ENCODE measurements around the gene LACRT. TPM values are rescaled to one million over a fixed set of nuclear protein-coding genes. Genes with fewer than 3 reads are reported as not detected.

Gene LACRT
- total and polyA plus RNA-seq, 2 of the 8 experiments (the other 6 are each of a cell fraction or from before 2014, with no cell fraction given) = not detected

- TF ChIP-seq CHD7 (IDR thresholded peaks at IDR 0.05; ENCODE audit: insufficient replicate concordance, low read length) = no peak
- no peak for TF ChIP-seq KDM4A (IDR thresholded peaks at IDR 0.05; ENCODE audit: low read depth, low read length, severe bottlenecking)
- no peak for TF ChIP-seq JUN (IDR thresholded peaks at IDR 0.05; ENCODE audit: low read depth, low read length)
- no peak for TF ChIP-seq TAF7 (optimal IDR thresholded peaks at IDR 0.05; ENCODE audit: borderline replicate concordance, low read depth, low read length)
- TF ChIP-seq NRF1 (IDR thresholded peaks at IDR 0.05; ENCODE audit: low read depth, low read length) = no peak
- TF ChIP-seq POLR2A (IDR thresholded peaks at IDR 0.05; ENCODE audit: control extremely low read depth in 1 of 2, low read depth in 2 of 2, low read length in 2 of 2) = no peak
- no peak for TF ChIP-seq NANOG (IDR thresholded peaks at IDR 0.05; ENCODE audit: insufficient read depth, low read depth, low read length, poor library complexity, severe bottlenecking)
- no peak for TF ChIP-seq POU5F1 (IDR thresholded peaks at IDR 0.05; ENCODE audit: low read depth, low read length)
- no peak for TF ChIP-seq RFX5 (IDR thresholded peaks at IDR 0.05; ENCODE audit: borderline replicate concordance, low read depth, low read length)
- no peak for TF ChIP-seq YY1 (IDR thresholded peaks at IDR 0.05; ENCODE audit: low read depth, low read length)
- no peak for TF ChIP-seq BRCA1 (IDR thresholded peaks at IDR 0.05; ENCODE audit: low read depth, low read length)
Measured at GRCh38 chr12:54612225-54612750, 22.4 kb downstream of the LACRT start (continued).

Data from H1 (cell line).